Endothelial cell of umbilical vein (primary cell): ENCODE measurements around the gene SCAPER. TPM values are rescaled to one million over a fixed set of nuclear protein-coding genes. Genes with fewer than 3 reads are reported as not detected.

Experiments
- BruUV-seq: library from RNA; stranded (reverse); fragments of 400-500 nt; replicated peaks from 2 replicates; lab custom pipeline; 2021; lab: Mats Ljungman, UMichigan
- CTCF ChIA-PET: fragments of 300-600, 350-600 bp; sonication (Branson Sonifier 250); formaldehyde crosslinking; loops from one replicate; lab custom pipeline; 2021; ENCODE audit warnings: antibody characterized with exemption, inconsistent platforms; lab: Charles Lee
- POLR2A ChIA-PET: fragments of 300-600, 350-600 bp; sonication (Branson Sonifier 250); formaldehyde crosslinking; loops from one replicate; lab custom pipeline; 2021; ENCODE audit warnings: antibody characterized with exemption, inconsistent platforms; lab: Charles Lee
- DNase-seq: peaks from one replicate; pipeline ENCODE4 v3.0.0-alpha.2; 2011; ENCODE audit warnings: low read depth, low spot score
- FAIRE-seq: peaks from 2 replicates; lab custom pipeline; 2011; peaks lifted over from hg19 to GRCh38; lab: Jason Lieb, UNC
- H2AFZ ChIP-seq: 2 replicates; pipeline ENCODE4 v1.6.0; 2012; ENCODE audit warnings: low read depth, low read length, control low read depth, inconsistent platforms
- H3K27ac ChIP-seq: 2 replicates; pipeline ENCODE4 v1.5.1; 2011; ENCODE audit warnings: low read depth, mild to moderate bottlenecking, control low read depth, low read length, moderate library complexity; ENCODE audit not compliant: insufficient read depth
- H3K27me3 ChIP-seq, 2 experiments: 2 replicates each; pipeline versions ENCODE4 v1.6.0 to v1.6.1; 2011; ENCODE audit warnings: low read length in 2 of 2, mixed read lengths in 1 of 2; ENCODE audit not compliant: control insufficient read depth in 2 of 2, insufficient read depth in 2 of 2
- H3K36me3 ChIP-seq, 2 experiments: 2 replicates in 1 of 2; 3 replicates in 1 of 2; pipeline ENCODE4 v1.5.1; 2011; ENCODE audit warnings: low read length in 2 of 2, mild to moderate bottlenecking in 1 of 2, moderate library complexity in 1 of 2; ENCODE audit not compliant: control insufficient read depth in 2 of 2, insufficient read depth in 2 of 2; ENCODE audit errors: extremely low read depth in 1 of 2
- H3K4me1 ChIP-seq: 3 replicates; pipeline ENCODE4 v1.5.1; 2011; ENCODE audit warnings: mild to moderate bottlenecking, low read length; ENCODE audit not compliant: control insufficient read depth, insufficient read depth; ENCODE audit errors: extremely low read depth
- H3K4me2 ChIP-seq: 2 replicates; pipeline ENCODE4 v1.6.1; 2011; ENCODE audit warnings: low read length, control low read depth, mixed read lengths; ENCODE audit not compliant: insufficient read depth
- H3K4me3 ChIP-seq, 3 experiments: fragments of 200-600 bp in 1 of 3; sonication (generic), shearing (Covaris generic) in 1 of 3; replicated peaks in 1 of 3; 2 replicates each; pipeline ENCODE4 v1.5.1; 2011 to 2016; ENCODE audit warnings: control low read depth in 3 of 3, low read length in 3 of 3, mild to moderate bottlenecking in 2 of 3, inconsistent platforms in 1 of 3, low read depth in 1 of 3, moderate library complexity in 1 of 3; ENCODE audit not compliant: insufficient read depth in 1 of 3
- H3K79me2 ChIP-seq: 2 replicates; pipeline ENCODE4 v1.6.0; 2012; ENCODE audit warnings: low read length, inconsistent platforms; ENCODE audit not compliant: control insufficient read depth, insufficient read depth
- H3K9ac ChIP-seq: replicated peaks from 2 replicates; pipeline ENCODE3; 2011; ENCODE audit warnings: low read length, control low read depth; ENCODE audit not compliant: insufficient read depth; ENCODE audit errors: extremely low read depth
- H3K9me1 ChIP-seq: replicated peaks from 3 replicates; pipeline ENCODE4 v1.6.0; 2011; ENCODE audit warnings: mild to moderate bottlenecking, low read length; ENCODE audit not compliant: control insufficient read depth, insufficient read depth; ENCODE audit errors: extremely low read depth
- H3K9me3 ChIP-seq: replicated peaks from 2 replicates; pipeline ENCODE4 v1.5.1; 2012; ENCODE audit warnings: low read length, inconsistent platforms; ENCODE audit not compliant: control insufficient read depth, insufficient read depth
- H4K20me1 ChIP-seq: replicated peaks from 2 replicates; pipeline ENCODE3; 2011; ENCODE audit warnings: mild to moderate bottlenecking, low read length; ENCODE audit not compliant: control insufficient read depth, insufficient read depth; ENCODE audit errors: extremely low read depth
- CTCF ChIP-seq, 2 donors: IDR thresholded peaks; 1 replicate in 1 of 2; 2 replicates in 1 of 2; pipeline ENCODE4 v1.5.1; 2011; ENCODE audit warnings: low read length in 2 of 2, mild to moderate bottlenecking in 2 of 2, moderate library complexity in 2 of 2, control low read depth in 1 of 2, inconsistent platforms in 1 of 2, low read depth in 1 of 2; ENCODE audit not compliant: insufficient read depth in 1 of 2; ENCODE audit errors: extremely low read depth in 1 of 2
- EZH2 ChIP-seq: IDR thresholded peaks from 2 replicates; pipeline ENCODE4 v1.6.1; 2012; ENCODE audit warnings: borderline replicate concordance, low read depth, mild to moderate bottlenecking, moderate library complexity, low read length, inconsistent platforms; ENCODE audit not compliant: severe bottlenecking
- FOS ChIP-seq: IDR thresholded peaks from 2 replicates; pipeline ENCODE4 v1.6.1; 2011; ENCODE audit warnings: mild to moderate bottlenecking, low read length, moderate library complexity, borderline replicate concordance; ENCODE audit not compliant: insufficient read depth
- MYC ChIP-seq: IDR thresholded peaks from one replicate; pipeline ENCODE4 v1.6.1; 2011; ENCODE audit warnings: mild to moderate bottlenecking, low read depth, low read length
- POLR2AphosphoS5 ChIP-seq: IDR thresholded peaks from 2 replicates; pipeline ENCODE4 v1.6.1; 2012; ENCODE audit warnings: low read depth, mild to moderate bottlenecking, control low read depth, low read length, moderate library complexity; ENCODE audit not compliant: insufficient read depth
- dilution Hi-C: fragments of 300-500 bp; cut with MboI; formaldehyde crosslinking; loops from one replicate; pipeline ENCODE4 v1.15.0; 2019; ENCODE audit warnings: low sequenced_read_pairs; ENCODE audit not compliant: extremely low pct_ligation_motif_present
- intact Hi-C: fragments of 100-400 bp; cut with micrococcal nuclease; formaldehyde crosslinking; loops from one replicate; pipeline ENCODE4 v1.10.0; 2022
- polyA plus RNA-seq, 4 experiments: library from polyadenylated mRNA; depleted of rRNA in 3 of 4; stranded (reverse) in 3 of 4; unstranded in 1 of 4; fragments of >200 nt; gene quantifications; 2 replicates each; pipeline versions ENCODE4 v1.2.1 to v1.2.3, GENCODE V29; 2011 to 2012; ENCODE audit warnings: missing spikeins in 1 of 4
- total RNA-seq: library from RNA; stranded (reverse); gene quantifications from 2 replicates; pipeline ENCODE4 v1.2.3, GENCODE V29; 2021

SCAPER gene
- total and polyA plus RNA-seq, 2 donors (not counting 3 experiments of a cell fraction or from before 2014, with no cell fraction given): 2.7 to 12.7 TPM

- FAIRE-seq (no peak), DNase-seq (no peak)
- dilution Hi-C loops (no loop called here), intact Hi-C loops (no loop called here)
- H3K27ac ChIP-seq: no peak overlapping the region
- BruUV-seq: no TSS peak
- CTCF ChIA-PET: no interaction called here
- peaks cover 2% of the 10 kb centered on the region for H3K9me3 ChIP-seq
- TF ChIP-seq MYC (no peak), FOS (no peak)
- no peaks in the 10 kb centered on the region for H3K27me3 ChIP-seq
- no peaks in the 10 kb centered on the region for H3K36me3 ChIP-seq
- POLR2A ChIA-PET: no interaction called here
- H3K9ac ChIP-seq: no peak overlapping the region
- no peak overlapping the region for H3K4me2 ChIP-seq
- H2AFZ ChIP-seq: no peak overlapping the region
- H3K79me2 ChIP-seq: no peaks in the 10 kb centered on the region
- H3K9me1 ChIP-seq: no peaks in the 10 kb centered on the region
- no peak overlapping the region for H3K4me3 ChIP-seq
- no peaks in the 10 kb centered on the region for H3K4me1 ChIP-seq
- H4K20me1 ChIP-seq: no peaks in the 10 kb centered on the region
Observed at GRCh38 chr15:76584868-76585575, 320.1 kb downstream of the SCAPER start.

- Histone ChIP-seq H3K79me2 (no peaks in the 10 kb centered on the region), H3K9me1 (no peaks in the 10 kb centered on the region), H3K4me3 (no peak overlapping the region), H2AFZ (no peak overlapping the region), H3K9me3 (peaks cover 2% of the 10 kb centered on the region), H3K4me1 (no peaks in the 10 kb centered on the region), H3K27ac (no peak overlapping the region), H3K9ac (no peak overlapping the region), H3K27me3 (no peaks in the 10 kb centered on the region), H4K20me1 (no peaks in the 10 kb centered on the region), H3K4me2 (no peak overlapping the region), H3K36me3 (no peaks in the 10 kb centered on the region)
- no TSS peak for BruUV-seq
- no peak for FAIRE-seq
- dilution Hi-C loops: no loop called here
- no peak for TF ChIP-seq POLR2AphosphoS5
- TF ChIP-seq EZH2: no peak
- TF ChIP-seq CTCF (IDR thresholded peaks at IDR 0.05; ENCODE audit: extremely low read depth in 1 of 2, insufficient read depth in 1 of 2, low read depth in 1 of 2, low read length in 2 of 2): no peak
- no peak for DNase-seq
- POLR2A ChIA-PET: no interaction called here
- CTCF ChIA-PET: no interaction called here
- intact Hi-C loops: no loop called here
Observed at GRCh38 chr15:76582550-76582949, 322.6 kb downstream of the SCAPER start.
